HG02678 (cell line): ENCODE data around the gene KLHDC1.
"Not testable (repeated sequence)": the region's sequence is repeated elsewhere in the genome, so short reads cannot be mapped to it uniquely, and the experiment has no call there.

Experiments
- ATAC-seq: cut with Tn5 transposase; IDR thresholded peaks from one replicate; pipeline ENCODE4 v1.9.1; 2021; ENCODE audit warnings: mild to moderate bottlenecking, moderate library complexity; ENCODE audit not compliant: unreplicated experiment

Gene KLHDC1

GRCh38 chr14:49692811-49693734, at the start of gene KLHDC1:
KLHDC1 (plus strand) TSS chr14:49693120; CDS start chr14:49693195, 75 bp downstream.
- peak; percentile 67 for ATAC-seq

- no peak for ATAC-seq
Measured at GRCh38 chr14:49653508-49653907, 39.4 kb upstream of the KLHDC1 start.

GRCh38 chr14:49654511-49654910, 38.4 kb upstream of the KLHDC1 start:
- no peak for ATAC-seq

GRCh38 chr14:49657500-49657899, 35.4 kb upstream of the KLHDC1 start:
- ATAC-seq = not testable (repeated sequence)

- ATAC-seq = no peak
Measured at GRCh38 chr14:49659526-49660455, 33.1 kb upstream of the KLHDC1 start.

GRCh38 chr14:49670475-49670874, 22.4 kb upstream of the KLHDC1 start:
- ATAC-seq = no peak

- no peak for ATAC-seq
Measured at GRCh38 chr14:49673586-49673985, 19.3 kb upstream of the KLHDC1 start.

GRCh38 chr14:49677643-49678042, 15.3 kb upstream of the KLHDC1 start:
- ATAC-seq = no peak

GRCh38 chr14:49679271-49679670, 13.6 kb upstream of the KLHDC1 start:
- no peak for ATAC-seq

GRCh38 chr14:49686425-49686824, 6.5 kb upstream of the KLHDC1 start:
- ATAC-seq = no peak

- ATAC-seq = peak; percentile 85
Measured at GRCh38 chr14:49687942-49688700, 4.8 kb upstream of the KLHDC1 start, which contains the start of gene POLE2. POLE2 (minus strand) TSS chr14:49688214; CDS start chr14:49688203, 11 bp downstream.

GRCh38 chr14:49688701-49689030, 4.3 kb upstream of the KLHDC1 start:
- ATAC-seq = no peak

GRCh38 chr14:49691031-49691430, 1.9 kb upstream of the KLHDC1 start:
- no peak for ATAC-seq

- ATAC-seq = no peak
Measured at GRCh38 chr14:49692193-49692757, 645 bp upstream of the KLHDC1 start.

GRCh38 chr14:49693735-49694124, 810 bp downstream of the KLHDC1 start:
- not testable (repeated sequence) for ATAC-seq

- no peak for ATAC-seq
Measured at GRCh38 chr14:49702725-49703124, 9.8 kb downstream of the KLHDC1 start.

GRCh38 chr14:49703965-49704364, 11.0 kb downstream of the KLHDC1 start:
- ATAC-seq = no peak

GRCh38 chr14:49704471-49704870, 11.6 kb downstream of the KLHDC1 start:
- ATAC-seq = not testable (repeated sequence)

- ATAC-seq = not testable (repeated sequence)
Measured at GRCh38 chr14:49710993-49711392, 18.1 kb downstream of the KLHDC1 start.

- ATAC-seq = no peak
Measured at GRCh38 chr14:49720744-49721143, 27.8 kb downstream of the KLHDC1 start.
